Ureter (tissue), 1 donor: Measurements from ENCODE around the gene MRPL33. TPM values are rescaled to one million over a fixed set of nuclear protein-coding genes. Genes with fewer than 3 reads are reported as not detected.
"Not testable (repeated sequence)": the region's sequence is repeated elsewhere in the genome, so short reads cannot be mapped to it uniquely, and the experiment has no call there.

Source experiments
- DNase-seq: peaks from one replicate; pipeline ENCODE4 v3.0.0-alpha.2; 2020; ENCODE audit warnings: low spot score
- total RNA-seq: library from RNA; stranded (reverse); gene quantifications from one replicate; pipeline ENCODE4 v1.2.4, GENCODE V29; 2023
- donor health status: DM: yes; HTN: yes; CAD: no.

The MRPL33 gene
- total RNA-seq, 1 donor from 2014 or later = 60.1 TPM

DNA sequence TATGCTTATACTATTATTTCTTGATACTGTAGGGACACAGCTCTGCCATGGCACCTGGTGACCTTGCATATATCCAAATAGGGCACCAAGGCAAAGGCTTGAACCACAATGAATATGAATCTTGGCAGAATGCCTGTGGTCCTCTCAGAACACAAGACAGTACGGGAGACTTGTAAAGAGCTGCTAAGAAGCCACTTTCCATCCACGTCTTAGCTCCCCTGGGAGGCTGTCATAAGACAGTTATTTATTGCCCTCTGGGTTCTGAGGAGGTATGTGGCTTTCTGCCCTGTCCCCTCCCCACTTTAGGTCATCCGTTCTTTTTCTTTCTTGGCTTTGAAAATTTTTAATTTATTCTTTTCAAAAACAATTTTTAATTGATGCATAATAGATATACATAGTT is 29.8 kb upstream of the MRPL33 start:
- no peak for DNase-seq

DNA sequence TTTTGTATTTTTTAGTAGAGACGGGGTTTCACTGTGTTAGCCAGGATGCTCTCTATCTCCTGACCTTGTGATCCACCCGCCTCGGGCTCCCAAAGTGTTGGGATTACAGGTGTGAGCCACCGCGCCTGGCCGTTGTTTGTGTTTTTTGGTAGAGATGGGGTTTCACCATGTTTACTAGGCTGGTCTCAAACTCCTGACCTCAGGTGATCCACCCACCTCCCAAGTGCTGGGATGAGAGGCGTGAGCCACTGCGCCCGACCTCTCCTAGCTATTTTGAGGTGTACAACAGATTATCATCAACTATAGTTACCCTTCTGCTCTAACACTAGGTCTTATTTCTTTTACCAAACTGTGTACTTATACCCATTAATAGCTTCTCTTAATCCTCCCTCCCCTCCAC is 28.9 kb upstream of the MRPL33 start:
- DNase-seq = no peak

DNA sequence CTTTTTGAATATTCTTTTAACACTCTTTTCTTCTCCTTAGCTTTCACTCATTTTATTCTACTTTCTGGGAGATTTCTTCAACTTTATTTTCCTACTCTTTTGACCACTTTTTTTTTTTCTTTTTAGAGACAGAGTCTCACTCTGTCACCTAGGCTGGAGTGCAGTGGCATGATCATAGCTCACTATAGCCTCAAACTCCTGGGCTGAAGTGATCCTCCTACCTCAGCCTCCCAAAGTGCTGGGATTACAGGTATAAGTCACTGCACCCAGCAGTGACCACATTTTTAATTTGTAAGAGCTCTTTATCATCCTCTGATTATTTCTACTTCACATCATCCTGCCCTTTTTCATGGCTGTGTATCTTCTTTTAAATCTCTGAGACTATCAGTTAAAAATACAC is 26.0 kb upstream of the MRPL33 start:
- DNase-seq = not testable (repeated sequence)

DNA sequence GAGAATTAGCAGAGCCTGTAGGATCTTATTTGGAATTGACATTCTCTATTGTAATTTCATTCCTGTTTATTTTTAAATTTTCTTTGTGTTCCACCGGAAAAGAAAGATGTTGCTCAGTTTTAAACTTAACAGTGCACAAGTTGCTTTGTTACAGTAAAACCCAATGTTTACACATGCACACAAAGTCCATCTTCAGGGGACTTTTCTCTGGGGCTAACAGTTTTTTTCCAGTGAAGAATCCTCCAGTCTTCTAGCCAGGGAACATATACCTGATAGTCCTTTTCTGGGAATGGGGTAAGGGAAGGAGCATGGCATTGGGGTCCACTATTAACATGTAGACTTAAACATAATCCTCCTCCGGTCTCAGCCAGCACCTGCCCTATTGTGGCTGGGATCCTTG is 25.2 kb upstream of the MRPL33 start:
- no peak for DNase-seq

DNA sequence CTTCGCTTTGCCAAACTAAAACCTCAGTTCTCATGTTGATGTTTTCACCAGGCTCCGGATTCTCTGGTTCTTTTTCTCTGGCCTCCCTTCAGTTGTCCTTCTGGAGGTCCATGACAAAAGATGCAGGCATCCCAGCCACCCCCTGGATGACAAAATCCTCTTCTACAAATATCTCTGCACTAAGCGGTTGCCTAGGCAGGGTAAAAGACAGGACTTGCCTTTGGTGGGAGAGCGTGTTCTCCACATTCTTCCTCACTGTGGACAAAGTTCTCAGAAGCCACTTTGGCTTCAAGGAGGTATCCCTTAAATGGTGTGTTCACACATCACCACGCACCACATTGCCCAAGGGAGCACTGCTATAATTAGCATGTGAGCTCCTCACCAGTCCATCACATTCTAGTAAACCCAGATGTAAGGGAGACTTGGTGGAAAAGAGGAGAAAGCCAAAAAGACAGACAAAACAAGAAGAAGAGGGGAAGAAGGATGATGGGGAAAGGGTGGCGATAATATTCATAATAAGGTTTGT is 23.6 kb upstream of the MRPL33 start:
- no peak for DNase-seq

DNA sequence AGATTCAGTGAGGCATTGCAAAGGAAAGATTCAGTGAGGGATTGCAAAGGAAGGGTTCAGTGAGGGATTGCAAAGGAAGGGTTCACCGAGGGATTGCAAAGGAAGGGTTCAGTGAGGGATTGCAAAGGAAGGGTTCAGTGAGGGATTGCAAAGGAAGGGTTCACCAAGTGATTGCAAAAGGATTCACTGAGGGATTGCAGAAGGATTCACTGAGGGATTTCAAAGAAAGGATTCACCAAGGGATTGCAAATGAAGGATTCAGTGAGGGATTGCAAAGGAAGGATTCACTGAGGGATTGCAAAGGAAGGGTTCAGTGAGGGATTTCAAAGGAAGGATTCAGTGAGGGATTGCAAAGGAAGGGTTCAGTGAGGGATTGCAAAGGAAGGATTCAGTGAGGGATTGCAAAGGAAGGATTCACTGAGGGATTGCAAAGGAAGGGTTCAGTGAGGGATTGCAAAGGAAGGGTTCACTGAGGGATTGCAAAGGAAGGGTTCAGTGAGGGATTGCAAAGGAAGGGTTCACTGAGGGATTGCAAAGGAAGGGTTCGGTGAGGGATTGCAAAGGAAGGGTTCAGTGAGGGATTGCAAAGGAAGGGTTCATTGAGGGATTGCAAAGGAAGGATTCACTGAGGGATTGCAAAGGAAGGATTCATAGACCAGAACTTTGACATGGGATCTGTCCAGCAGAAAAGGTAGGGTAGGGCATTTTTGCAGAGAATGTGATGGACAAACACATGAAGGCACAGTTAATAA is 22.5 kb upstream of the MRPL33 start:
- DNase-seq = not testable (repeated sequence)

DNA sequence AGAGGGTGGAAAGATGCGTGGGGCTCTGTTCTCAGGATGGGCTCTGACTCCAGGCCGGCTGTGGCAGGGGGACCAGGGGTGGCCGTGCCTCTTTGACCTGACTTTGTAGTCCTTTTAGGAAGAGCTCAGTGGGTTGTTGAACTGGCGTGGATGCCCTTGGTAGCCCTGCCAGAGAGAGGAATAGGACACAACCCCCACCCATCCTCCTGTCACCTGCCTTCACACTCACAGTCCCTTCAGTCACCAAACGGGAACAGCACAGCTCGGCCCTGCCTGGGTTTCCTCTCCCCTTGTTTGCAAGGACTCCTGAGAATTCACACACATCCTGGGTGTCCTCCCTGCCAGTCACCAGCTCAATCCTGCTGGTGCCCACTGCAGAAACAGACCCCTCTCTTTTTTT is 20.1 kb upstream of the MRPL33 start:
- no peak for DNase-seq

DNA sequence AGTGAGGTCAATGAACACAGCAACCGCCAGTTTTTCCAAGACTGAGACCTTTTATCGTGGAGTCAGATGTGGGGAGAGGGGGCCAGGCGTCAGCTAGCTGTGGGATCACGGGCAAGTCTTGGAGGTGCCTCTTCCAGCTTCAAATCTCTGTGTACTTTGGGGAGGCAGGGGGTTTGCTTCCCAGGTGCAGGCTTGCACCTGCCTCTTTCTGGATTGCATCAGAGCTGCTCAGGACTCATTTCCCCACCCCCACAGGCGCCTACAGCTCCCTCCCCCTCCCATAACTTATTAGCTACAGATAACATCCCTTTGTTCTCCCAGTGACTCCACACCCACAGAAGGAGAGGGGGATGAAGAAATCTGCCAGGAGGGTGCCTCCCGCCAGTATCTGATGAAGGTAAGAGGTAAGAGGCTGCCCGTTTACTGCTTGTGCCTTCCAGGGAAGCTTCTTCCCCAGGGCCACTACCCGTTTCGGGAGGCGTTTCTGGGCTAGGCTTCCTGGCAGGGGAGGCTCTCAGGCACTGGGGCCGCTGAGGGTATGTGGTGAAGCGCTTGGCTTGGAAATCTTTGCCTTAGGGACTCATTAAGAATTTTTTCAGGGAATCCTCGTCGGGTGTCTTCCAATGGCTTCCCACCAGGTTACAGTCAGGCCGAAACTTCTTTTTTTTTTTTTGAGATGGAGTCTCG is 18.8 kb upstream of the MRPL33 start:
- peak; percentile 66 for DNase-seq

DNA sequence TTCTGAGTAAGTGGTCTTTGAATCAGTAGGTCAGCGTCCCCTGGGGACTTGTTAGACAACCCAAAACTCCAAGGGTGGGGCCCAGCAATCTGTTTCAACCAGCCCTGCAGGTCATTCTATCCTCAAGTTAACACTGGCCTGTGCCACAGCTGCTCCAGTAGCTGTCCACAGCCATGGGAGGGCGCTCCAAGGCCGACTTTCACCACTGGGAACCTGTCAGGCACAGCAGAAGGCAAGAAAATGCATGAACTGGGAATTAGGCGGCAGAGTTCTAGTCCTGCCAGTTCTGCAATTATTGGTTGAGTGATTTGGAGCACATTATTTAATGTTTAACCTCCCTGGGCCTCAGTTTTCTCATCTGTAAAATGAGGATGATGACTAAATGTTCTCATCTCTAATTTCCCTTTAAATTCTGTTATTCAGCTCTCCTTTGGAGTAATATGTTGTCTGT is 17.4 kb upstream of the MRPL33 start:
- DNase-seq = peak; percentile 81

DNA sequence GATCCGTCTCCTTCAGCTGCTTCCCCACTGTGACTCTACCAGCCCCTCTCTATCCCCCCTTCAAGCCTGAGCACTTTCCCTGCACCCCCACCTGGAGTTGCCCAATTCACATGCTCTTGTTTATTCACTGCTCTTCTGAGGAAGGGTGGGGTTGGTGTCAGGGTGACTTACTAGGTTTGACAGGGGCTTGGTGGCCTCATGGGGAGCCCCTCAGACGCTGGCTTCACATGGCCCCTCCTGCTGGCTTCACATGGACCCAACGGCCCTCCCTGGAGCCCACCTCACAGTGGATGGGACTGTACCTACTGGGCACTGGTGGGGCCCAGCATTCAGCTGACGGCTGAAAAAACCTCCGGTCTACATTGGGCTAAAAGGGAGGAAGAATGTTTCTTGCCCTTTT is 16.7 kb upstream of the MRPL33 start:
- no peak for DNase-seq

DNA sequence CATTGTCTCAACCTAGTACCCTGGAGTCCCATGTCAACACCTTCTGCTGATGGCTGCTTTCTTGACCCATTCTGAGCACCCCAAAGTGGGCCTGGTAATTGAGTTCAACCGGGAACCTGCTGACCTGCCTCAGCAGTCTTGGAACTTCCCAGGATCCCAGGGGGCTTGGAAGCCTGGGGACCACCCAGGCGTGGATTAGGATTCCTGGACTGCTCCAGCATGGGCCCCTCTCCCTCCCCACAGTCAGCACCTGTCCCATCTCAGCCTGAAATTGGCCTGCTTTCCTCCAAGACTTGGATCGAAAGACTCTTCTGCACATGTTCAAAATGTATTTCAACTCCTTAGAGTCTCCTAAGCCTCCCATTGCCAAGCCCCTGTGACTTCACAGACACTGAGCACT is 15.4 kb upstream of the MRPL33 start:
- DNase-seq = no peak

DNA sequence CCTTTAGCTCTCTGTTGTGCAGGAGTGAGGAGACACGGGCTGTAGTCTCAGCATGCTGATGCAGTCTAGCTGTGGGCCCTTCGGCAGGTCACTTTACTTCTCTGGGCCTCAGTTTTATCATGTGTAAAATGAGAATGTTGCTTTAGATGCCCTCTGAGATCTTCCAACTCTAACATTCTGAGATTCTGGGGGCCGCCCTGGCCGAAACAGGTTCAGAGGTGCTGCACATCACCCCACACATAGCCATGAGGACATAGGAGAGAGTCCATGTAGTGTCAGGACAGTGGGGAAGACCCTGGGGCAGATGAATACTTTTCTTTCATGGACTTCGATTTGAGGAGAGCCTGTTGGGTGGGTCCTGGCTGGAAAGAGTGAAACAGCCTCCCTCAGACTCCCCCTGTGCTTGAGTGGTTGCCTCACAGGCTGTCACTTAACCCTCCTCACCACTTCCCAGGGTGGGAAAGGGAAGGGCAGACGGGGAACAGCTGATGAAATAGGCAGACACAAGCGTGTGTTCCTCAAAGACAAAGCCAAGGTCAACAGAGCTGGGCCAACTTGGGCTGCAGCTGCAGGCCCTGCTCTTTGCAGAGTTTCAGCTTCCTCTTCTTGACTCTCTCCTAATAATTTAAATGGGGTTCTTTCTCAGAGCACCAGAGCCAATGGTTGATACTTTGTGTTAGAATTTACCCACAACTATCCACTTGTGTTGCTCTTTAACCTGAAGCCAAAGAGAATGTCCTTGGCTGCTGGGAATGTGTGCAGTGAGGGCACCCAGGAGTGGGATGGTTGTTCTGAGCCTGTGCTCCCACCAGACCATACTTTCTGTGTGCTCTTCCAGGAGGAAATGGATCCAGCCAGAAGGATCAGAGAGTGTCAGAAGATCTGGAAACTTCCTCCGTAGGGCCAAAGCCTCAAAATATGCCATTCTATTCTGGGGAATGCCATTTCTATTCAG is 14.7 kb upstream of the MRPL33 start:
- no peak for DNase-seq

DNA sequence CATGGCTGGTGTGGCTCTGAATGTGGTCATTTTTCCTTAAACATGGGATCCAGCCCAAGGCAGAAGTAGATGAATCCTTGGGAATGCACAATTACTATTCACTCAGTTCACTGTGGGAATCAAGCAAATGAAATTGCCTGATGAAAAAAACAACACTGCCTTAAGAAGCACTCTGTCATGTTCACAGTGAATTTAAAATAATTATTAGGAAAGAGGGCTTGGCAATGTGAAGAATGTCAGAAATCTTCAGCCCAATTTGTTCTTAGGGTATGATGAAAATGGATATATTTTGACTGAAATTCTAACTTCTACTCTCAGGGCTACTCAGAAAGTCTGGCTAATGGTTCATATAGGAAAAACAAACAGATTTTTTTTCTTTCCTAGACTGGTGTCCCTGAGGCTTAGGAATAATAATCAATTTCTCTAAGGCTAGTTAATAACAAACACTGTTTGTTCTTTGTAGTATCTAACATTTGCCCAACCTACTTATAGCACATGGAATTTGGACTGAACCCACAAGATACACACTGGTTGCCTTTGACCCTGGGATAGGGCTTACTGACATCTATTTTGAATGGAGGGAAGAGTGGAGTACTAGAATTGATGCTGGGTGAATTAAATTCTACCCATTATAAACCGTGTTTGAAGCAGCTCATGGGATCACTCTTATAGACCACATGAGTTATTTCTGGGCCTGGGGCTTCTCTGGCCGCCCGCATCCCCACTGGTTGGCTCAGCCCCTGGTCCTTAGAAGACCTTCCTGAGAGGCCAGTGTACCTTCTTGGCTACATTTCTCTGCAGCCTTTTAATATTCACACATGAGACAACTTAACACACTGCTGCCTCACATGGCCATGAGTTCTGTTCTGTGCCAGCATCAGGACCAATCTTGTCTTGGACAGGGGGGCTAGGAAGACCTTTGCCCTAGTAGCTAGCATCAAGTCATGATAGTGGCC is 8.3 kb upstream of the MRPL33 start:
- DNase-seq = no peak

DNA sequence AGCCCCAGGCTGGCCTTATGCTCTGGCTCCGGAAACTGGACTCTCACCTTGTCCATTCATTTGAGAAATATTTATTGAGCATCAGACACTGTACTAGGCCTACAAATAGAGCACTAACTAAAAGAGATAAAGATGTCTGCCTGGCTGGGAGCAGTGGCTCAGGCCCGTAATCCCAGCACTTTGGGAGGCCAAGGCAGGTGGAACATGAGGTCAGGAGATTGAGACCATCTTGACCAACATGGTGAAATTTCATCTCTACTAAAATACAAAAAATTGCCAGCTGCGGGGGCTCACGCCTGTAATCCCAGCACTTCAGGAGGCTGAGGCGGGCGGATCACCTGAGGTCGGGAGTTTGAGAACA is 7.6 kb upstream of the MRPL33 start:
- no peak for DNase-seq

DNA sequence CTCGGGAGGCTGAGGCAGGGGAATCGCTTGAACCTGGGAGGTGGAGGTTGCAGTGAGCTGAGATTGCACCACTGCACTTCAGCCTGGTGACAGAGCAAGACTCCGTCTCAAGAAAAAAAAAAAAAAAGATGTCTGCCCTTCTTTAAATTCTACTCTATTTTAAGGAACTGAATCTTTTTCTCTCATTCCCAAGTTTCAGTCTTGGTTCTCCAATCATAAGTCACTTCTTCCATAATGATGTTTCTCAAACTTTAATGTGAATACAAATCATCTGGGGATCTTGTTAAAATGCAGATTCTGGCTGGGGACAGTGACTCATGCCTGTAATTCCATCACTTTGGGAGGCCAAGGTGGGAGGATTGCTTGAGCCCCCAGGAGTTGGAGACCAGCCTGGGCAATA is 7.0 kb upstream of the MRPL33 start:
- not testable (repeated sequence) for DNase-seq

DNA sequence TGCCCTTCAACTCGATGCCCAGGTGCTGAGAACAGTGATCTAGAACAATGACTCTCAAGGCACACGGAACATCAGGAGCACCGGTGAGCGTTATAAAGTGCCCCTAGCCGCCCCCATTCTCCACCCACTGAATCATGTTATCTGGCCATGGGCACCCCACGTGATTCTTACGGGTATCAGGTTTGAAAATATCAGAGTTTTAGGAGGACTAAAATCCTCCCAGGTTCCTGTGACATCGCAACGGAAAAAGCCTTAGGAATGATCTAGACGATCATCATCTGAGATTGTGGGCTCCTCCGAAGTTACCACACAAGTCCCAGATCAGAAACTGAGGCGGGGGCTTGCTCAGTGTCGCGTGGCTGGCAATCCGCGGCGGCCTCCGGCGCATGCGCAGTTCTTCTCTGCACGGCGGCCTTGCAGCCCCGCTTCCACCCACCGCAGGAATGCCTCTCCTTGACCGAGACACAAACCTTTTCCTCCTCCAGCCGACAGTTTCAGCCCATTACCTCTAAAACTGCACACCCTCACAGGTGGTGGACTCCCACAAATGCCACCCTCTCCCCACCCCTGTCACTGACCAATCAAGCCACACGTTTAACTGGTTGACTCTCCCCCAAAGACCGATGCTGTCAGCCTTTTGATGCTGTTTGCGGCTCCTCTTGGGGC is 5.8 kb upstream of the MRPL33 start:
- peak; percentile 74 for DNase-seq

DNA sequence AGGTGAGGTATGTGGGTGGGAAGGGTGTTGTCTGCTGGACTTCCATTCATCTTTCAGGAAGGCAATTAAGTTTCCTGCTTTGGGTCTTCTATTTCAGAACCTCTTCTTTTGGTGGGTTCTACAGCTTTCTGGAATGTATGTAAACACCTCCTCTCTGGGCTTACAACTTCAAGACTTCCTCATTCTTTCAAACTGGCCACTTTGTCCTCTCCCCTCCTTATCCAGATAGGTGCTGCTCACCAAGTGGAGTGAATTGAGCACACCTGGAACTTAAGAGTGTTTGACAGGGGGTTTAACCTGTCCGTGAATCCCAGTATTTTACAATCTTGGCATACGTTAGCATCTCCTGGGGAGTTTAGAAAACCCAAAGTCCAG is 5.2 kb upstream of the MRPL33 start:
- no peak for DNase-seq

DNA sequence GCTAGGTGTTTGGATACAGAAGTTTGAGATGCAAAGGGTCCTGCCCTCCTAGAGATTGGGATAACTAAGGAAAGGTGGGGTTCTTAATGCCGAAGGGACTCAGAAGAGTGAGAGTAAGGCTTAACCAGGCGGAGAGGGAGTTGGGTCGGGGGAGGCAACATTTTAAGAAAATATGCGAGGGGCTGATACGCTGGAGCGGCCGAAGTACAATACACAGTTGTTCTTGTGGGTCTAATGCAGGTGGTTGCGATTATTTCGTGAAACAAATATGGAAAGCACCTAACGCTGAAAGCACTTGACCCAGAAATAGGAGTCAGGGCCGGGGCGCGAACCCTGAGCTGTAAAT is 344 bp upstream of the MRPL33 start:
- no peak for DNase-seq

DNA sequence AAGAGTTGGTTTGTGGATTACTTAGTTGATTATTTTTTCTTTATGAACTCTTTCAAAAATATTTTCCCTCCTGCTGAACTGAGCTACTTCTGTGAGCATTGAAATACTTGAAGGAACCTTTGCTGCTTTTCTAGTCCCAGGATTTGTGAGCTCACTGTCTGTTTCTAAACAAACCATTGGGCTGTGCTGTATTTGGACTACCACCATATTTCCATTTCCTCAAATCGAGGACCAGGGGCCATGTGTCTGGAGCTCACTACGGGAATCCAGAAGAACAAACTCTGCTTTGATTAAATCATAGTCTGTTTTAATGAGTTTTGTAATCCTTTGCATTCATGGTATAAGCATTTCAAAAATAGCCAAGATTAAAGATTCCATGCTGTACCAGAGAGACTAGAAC is 1.3 kb downstream of the MRPL33 start:
- no peak for DNase-seq

DNA sequence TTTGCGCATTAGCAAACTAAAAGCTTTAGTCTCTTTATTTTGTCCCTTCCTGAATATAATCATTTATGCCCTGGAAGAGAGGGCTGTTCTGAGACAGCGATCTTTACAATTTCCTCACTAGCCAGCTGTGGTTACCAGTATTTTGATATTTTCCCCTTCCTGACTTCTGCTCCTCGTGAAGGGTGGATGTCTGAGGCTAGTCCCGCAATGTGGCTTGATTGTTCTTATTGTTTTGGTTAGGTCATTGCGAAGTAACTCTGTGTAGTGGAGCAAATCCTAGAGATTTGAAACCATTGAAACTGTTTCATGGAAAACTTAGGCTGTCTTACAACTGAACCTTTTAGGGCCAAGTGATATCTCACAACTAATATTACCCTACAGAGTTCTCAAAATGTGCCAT is 2.4 kb downstream of the MRPL33 start:
- no peak for DNase-seq

DNA sequence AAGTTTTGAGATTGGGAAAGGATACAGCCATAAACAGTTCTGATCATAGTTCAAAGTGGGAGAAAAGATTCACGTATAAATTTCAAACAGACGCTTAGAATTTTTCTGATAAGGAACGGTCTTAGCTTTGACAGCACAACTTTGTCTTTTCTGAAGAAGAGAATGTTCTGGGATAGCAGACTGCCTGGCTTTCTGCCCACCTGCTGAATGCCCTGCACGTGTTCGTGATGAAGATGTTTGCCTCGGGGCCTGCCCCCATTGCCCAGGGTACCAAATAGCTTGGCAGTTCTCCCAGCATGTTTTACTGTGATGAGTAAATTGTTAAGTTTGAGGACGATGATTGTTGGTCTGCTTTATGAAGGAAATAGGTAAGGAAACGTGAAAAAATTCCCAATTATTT is 4.6 kb downstream of the MRPL33 start:
- DNase-seq = peak; percentile 67
